DOHH2 (cell line): ENCODE measurements around the gene YDJC.

Experiments
- H3F3A ChIP-seq: fragments of 200-600 bp; sonication (generic), shearing (Covaris generic); 2 replicates; pipeline ENCODE4 v1.6.0; 2016; ENCODE audit warnings: antibody characterized with exemption, mild to moderate bottlenecking; ENCODE audit not compliant: control insufficient read depth, insufficient read depth
- H3K27ac ChIP-seq: fragments of 200-600 bp; sonication (generic); 2 replicates; pipeline ENCODE4 v1.5.1; 2014; ENCODE audit warnings: low read depth, mild to moderate bottlenecking, low read length, moderate library complexity
- H3K27me3 ChIP-seq: fragments of 200-600 bp; sonication (generic); 2 replicates; pipeline ENCODE4 v1.6.1; 2014; ENCODE audit warnings: mild to moderate bottlenecking, low read length, mixed read lengths; ENCODE audit not compliant: control insufficient read depth
- H3K36me3 ChIP-seq: fragments of 200-600 bp; sonication (generic); 2 replicates; pipeline ENCODE4 v1.6.1; 2014; ENCODE audit warnings: mild to moderate bottlenecking, low read length, moderate library complexity, mixed read lengths; ENCODE audit not compliant: control insufficient read depth
- H3K4me1 ChIP-seq: fragments of 200-600 bp; sonication (generic); 2 replicates; pipeline ENCODE4 v1.6.1; 2014; ENCODE audit warnings: mild to moderate bottlenecking, low read length, mixed read lengths; ENCODE audit not compliant: control insufficient read depth
- H3K4me2 ChIP-seq: fragments of 200-600 bp; sonication (generic); 2 replicates; pipeline ENCODE4 v1.6.0; 2014; ENCODE audit warnings: mild to moderate bottlenecking, low read length, moderate library complexity
- H3K4me3 ChIP-seq: fragments of 200-600 bp; sonication (generic); 2 replicates; pipeline ENCODE4 v1.5.1; 2014; ENCODE audit warnings: mild to moderate bottlenecking, low read length, mixed read lengths
- H3K79me2 ChIP-seq: fragments of 200-600 bp; sonication (generic); 2 replicates; pipeline ENCODE4 v1.6.1; 2014; ENCODE audit warnings: mild to moderate bottlenecking, low read length, mixed read lengths; ENCODE audit not compliant: control insufficient read depth
- H3K9me2 ChIP-seq: fragments of 200-600 bp; sonication (generic); replicated peaks from 2 replicates; pipeline ENCODE4 v1.6.1; 2014; ENCODE audit warnings: mild to moderate bottlenecking, low read length, mixed read lengths; ENCODE audit not compliant: control insufficient read depth
- H3K9me3 ChIP-seq: fragments of 200-600 bp; sonication (generic); 2 replicates; pipeline ENCODE4 v1.6.1; 2014; ENCODE audit warnings: antibody characterized with exemption, low read length, mixed read lengths; ENCODE audit not compliant: control insufficient read depth, insufficient read depth
- H4K20me1 ChIP-seq: fragments of 200-600 bp; sonication (generic); 2 replicates; pipeline ENCODE4 v1.6.0; 2014; ENCODE audit warnings: low read depth, mild to moderate bottlenecking, antibody characterized with exemption, low read length, moderate library complexity; ENCODE audit not compliant: control insufficient read depth, insufficient read depth
- EZH2phosphoT487 ChIP-seq: fragments of 200-600 bp; sonication (generic); IDR thresholded peaks from 2 replicates; pipeline ENCODE4 v1.6.1; 2017; ENCODE audit warnings: borderline replicate concordance, mild to moderate bottlenecking, antibody characterized with exemption, low read length, moderate library complexity, mixed read lengths
- TF ChIP-seq, protein P1 (sequence below): fragments of 200-600 bp; sonication (generic); IDR thresholded peaks from one replicate; pipeline ENCODE4 v1.5.1; 2014; ENCODE audit warnings: antibody characterized with exemption, mild to moderate bottlenecking, low read depth, low read length; ENCODE audit not compliant: poor library complexity, severe bottlenecking

The YDJC gene

GRCh38 chr22:21631025-21631424 is 1.2 kb upstream of the YDJC start:
- Histone ChIP-seq H3F3A (peaks cover 19% of the 10 kb centered on the region), H3K27me3 (no peaks in the 10 kb centered on the region), H3K9me3 (no peaks in the 10 kb centered on the region; the same call in 1 of the 2 replicates), H3K4me3 (no peak overlapping the region), H3K27ac (no peak overlapping the region), H3K79me2 (peaks cover 39% of the 10 kb centered on the region), H3K9me2 (no peaks in the 10 kb centered on the region), H4K20me1 (0 out of 2 replicates have a peak, but pooled peaks cover 3% of the 10 kb centered on the region), H3K4me2 (no peak overlapping the region), H3K4me1 (peaks cover 45% of the 10 kb centered on the region), H3K36me3 (peaks cover 36% of the 10 kb centered on the region)
- TF ChIP-seq EZH2phosphoT487: no peak
- TF ChIP-seq, protein P1, sequence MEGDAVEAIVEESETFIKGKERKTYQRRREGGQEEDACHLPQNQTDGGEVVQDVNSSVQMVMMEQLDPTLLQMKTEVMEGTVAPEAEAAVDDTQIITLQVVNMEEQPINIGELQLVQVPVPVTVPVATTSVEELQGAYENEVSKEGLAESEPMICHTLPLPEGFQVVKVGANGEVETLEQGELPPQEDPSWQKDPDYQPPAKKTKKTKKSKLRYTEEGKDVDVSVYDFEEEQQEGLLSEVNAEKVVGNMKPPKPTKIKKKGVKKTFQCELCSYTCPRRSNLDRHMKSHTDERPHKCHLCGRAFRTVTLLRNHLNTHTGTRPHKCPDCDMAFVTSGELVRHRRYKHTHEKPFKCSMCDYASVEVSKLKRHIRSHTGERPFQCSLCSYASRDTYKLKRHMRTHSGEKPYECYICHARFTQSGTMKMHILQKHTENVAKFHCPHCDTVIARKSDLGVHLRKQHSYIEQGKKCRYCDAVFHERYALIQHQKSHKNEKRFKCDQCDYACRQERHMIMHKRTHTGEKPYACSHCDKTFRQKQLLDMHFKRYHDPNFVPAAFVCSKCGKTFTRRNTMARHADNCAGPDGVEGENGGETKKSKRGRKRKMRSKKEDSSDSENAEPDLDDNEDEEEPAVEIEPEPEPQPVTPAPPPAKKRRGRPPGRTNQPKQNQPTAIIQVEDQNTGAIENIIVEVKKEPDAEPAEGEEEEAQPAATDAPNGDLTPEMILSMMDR: no peak

DNA sequence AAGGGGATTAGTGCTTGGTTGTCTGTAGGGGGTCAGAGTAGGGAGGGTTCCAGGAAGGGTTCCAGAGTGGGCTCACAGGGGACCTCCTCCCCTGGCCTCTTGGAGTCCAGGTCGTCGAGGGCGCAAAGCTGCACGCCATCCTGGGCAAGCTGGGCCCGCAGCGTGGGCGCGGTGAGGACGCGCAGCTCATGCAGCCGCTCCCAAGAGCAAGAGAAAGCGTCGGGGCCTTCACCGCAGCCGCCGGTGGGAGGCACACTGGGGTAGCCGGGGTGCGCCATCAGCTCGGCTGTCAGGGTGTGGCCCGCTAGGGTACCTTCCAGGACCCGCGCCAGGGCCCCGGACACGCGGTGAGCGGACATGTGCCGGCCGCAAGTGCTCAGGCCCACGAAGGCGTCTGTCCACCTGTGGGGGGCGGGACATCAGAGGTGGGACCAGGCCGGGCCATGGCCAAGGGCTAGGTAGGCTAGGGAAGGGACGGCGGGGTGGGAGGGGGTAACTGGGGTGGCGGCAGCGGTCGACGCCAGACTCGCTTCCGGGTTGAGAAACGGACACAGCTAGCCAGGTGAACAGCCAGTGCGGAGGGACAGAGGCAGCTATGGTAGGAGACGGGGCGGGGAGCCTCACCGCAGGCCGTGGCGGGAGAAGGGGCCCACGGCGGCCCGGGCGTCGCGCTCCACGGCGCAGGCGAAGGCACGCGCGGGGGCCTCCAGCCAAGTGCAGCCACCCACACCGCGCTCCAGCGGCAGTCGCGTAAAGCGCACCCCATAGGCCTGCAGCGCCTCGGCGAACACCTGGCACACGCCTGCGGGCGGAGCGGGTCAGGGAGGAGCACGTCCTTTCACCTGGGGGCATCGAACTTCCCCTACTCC is 1.2 kb downstream of the YDJC start:
- Histone ChIP-seq H3K27ac (peak overlapping the region; percentile 88), H3F3A (peaks cover 35% of the 10 kb centered on the region), H4K20me1 (0 out of 2 replicates have a peak, but pooled peaks cover 3% of the 10 kb centered on the region), H3K9me2 (no peaks in the 10 kb centered on the region), H3K36me3 (peaks cover 52% of the 10 kb centered on the region), H3K4me2 (peak overlapping the region; percentile 89), H3K4me3 (peak overlapping the region; percentile 92), H3K4me1 (peaks cover 63% of the 10 kb centered on the region), H3K27me3 (no peaks in the 10 kb centered on the region), H3K79me2 (peaks cover 62% of the 10 kb centered on the region), H3K9me3 (no peaks in the 10 kb centered on the region; the same call in 1 of the 2 replicates)
- TF ChIP-seq EZH2phosphoT487: no peak
- TF ChIP-seq, protein P1: no peak

GRCh38 chr22:21626735-21627469 is 2.9 kb downstream of the YDJC start:
- H3K4me1 ChIP-seq: peaks cover 55% of the 10 kb centered on the region
- no peaks in the 10 kb centered on the region for H3K27me3 ChIP-seq
- H3K4me3 ChIP-seq: no peak overlapping the region
- peaks cover 70% of the 10 kb centered on the region for H3K36me3 ChIP-seq
- H3K9me3 ChIP-seq: no peaks in the 10 kb centered on the region
- H4K20me1 ChIP-seq: peaks cover 9% of the 10 kb centered on the region; the same call in 1 of the 2 replicates
- TF ChIP-seq, protein P1: no peak
- no peak for TF ChIP-seq EZH2phosphoT487
- H3K4me2 ChIP-seq: peak overlapping the region; percentile 22
- peaks cover 48% of the 10 kb centered on the region for H3F3A ChIP-seq
- peaks cover 79% of the 10 kb centered on the region for H3K79me2 ChIP-seq
- no peaks in the 10 kb centered on the region for H3K9me2 ChIP-seq
- H3K27ac ChIP-seq: no peak overlapping the region
